Left colon (tissue), 2 donors: Measurements from ENCODE around the gene RAD51B. TPM values are rescaled to one million over a fixed set of nuclear protein-coding genes. Genes with fewer than 3 reads are reported as not detected.

Source experiments
- ATAC-seq: fragments of 200-7000 bp; cut with Tn5 transposase; one replicate; pipeline ENCODE4 v1.9.1; 2020; ENCODE audit warnings: mild to moderate bottlenecking, moderate library complexity
- DNase-seq, 2 donors: peaks; one replicate each; pipeline ENCODE4 v3.0.0-alpha.2; 2020
- intact Hi-C, 2 donors: fragments of 100-400 bp; cut with DNase I in 1 of 2; cut with micrococcal nuclease in 1 of 2; formaldehyde crosslinking; loops; one replicate each; pipeline versions ENCODE4 v1.11.2 to v1.14.0; 2022; cut with DNase I, micrococcal nuclease
- total RNA-seq, 2 donors: library from RNA; stranded (reverse); fragmentation: NEBNext Ultra II Directional; extraction: Animal tissue kit (Norgen Biotek cat#: 25700); gene quantifications; one replicate each; pipeline ENCODE4 v1.2.1, GENCODE V29; 2021
- donor health status: DM: no; HTN: no; CAD: no.
- donor health status: DM: yes; HTN: yes; CAD: no.

RAD51B gene
- total RNA-seq, 2 donors from 2014 or later = 13.7 to 16.8 TPM

DNA sequence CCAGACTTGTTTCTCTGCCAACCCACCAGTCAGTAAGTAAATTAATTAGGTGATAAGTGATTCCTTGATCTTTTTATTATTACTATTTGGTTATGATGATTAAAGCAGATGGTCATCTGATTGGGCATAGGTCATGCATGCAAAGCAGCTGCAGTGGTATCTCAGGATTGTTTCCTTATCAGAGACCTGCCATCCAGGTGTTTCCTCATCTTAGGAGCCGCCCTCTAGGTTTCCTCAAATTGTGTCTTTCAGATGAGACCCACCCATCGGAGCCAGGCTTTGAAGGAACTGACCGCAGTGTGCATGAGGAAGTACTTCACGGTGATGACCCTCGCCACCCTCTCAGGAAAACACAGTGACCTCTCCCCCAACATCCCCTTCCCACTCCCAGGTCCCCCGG lies 910.0 kb downstream of the RAD51B start:
- ATAC-seq (peak; percentile 75), DNase-seq (peak; percentile 33 to 57)
- intact Hi-C loops = no loop called here

DNA sequence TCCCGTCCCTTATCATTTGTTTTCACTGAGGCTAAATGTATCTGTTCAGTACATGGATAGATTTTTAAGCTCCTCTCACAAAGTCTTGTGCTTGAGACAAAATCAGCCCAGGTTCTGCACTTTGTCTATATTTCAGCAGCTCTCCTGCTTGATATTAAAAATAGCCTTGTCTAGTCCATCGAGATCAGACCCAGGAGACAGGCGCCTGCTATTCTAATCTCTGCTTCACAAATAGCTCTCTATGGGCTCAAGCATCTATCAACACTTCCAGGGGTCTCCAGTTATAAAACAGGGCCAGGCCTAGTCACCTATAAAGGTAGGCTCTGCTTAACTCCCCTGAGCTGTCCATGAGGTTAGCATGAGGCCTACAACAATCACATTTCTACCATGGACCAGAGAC lies 910.8 kb downstream of the RAD51B start:
- intact Hi-C loops = no loop called here
- no peak for ATAC-seq
- DNase-seq = no peak

GRCh38 chr14:68730811-68731425 lies 911.3 kb downstream of the RAD51B start:
- no peak for DNase-seq
- intact Hi-C loops = no loop called here
- ATAC-seq = no peak

DNA sequence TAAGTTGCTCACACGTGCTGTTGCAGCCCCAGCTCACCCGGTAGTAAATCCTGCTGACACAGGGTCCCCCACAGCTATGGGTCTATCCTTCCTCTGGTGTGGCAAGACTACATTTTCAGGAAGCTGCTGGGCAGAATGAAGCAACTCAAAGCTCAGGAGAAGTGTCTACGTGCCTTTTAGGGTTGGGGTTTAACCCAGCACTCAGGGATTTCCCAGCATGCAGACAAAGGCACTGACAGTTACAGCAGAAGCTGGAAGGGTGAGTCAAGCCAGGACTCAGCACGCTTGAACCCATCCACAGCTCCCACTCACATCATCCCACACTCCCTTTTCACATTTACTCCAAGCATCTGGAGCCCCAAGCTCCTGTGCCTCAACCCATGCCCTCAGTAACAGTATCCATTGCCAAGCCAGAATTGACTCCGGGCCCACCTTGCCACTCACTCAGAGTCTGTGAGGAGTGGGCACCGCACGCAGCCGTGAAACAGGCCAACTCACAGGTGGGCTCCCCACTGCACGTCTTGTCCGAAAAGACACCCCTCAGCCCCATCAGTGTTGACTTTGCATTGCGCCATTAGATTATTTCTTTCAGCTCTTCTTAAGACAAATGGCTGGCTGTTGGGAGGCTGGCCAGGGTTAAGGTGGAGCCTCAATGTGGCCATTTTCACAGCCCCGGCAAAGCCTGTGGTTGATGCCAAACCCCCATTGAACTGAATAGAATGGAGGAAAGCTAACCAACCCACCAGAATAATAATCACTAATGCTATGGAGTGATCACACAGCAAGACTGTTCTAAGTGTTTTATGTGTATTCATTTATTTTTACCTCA lies 913.7 kb downstream of the RAD51B start:
- no peak for DNase-seq
- intact Hi-C loops = no loop called here
- ATAC-seq = no peak

DNA sequence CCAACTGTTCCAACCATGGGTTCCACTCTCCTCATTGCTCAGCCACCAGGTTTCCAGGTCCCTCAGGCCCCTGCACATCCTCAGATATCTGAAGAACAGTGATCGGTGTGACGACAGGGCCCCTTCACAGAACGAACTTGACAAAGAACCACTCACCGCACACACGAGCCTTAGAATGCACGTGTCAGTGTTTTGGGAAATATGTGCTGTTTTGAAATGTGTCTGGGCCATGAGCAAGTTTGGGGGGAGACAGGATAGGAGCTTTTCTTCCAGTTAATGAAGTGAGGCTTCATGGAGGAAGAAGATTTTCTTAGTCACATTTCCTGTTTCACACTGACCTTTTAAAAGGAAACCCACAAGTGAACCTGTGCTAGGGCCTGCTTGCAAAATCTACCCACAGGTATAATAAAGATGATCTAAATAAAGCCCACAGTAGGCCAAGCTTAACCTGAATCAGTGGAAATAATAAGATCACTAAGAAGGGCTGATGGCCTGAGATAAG lies 914.7 kb downstream of the RAD51B start:
- intact Hi-C loops = no loop called here
- no peak for ATAC-seq
- DNase-seq = no peak

DNA sequence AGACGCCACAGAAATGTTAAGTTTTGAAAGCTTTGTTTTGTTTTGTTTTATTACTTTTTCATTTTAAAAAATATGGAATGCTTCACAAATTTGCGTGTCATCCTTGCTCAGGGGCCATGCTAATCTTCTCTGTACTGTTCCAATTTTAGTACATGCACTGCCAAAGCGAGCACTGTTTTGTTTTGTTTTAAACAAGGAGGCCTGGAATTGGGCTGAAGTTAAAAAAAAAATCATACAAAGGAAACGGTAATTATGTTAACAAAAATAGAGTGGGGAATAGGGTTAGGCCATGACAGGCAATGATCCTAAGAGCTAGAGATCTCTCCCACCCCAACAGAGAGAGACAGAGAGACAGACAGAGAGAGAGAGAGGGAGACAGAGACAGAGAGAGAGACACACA lies 916.3 kb downstream of the RAD51B start:
- ATAC-seq = no peak
- intact Hi-C loops = no loop called here
- DNase-seq = no peak

- no peak for DNase-seq
- ATAC-seq = no peak
- intact Hi-C loops = no loop called here
Measured at GRCh38 chr14:68736471-68736871, 916.9 kb downstream of the RAD51B start.

DNA sequence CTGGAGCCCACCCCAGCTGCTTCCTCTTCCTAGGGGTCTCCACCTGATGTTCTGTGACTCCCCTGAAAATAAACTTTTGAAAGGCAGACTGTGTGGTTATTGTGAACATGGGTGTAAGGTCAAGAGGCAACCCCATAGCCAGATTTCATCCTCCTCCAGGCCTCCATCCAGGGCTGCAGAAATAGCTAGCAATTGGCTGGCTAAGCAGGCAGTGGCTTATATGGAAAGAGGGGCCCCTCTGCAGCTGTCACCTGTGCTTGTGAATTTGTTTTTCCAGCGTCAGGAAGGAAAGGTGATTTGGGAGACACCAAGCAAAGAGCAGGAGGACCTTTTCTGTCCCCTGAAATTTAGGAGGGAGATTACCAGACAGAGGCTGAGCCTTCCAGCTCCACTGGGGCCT lies 917.5 kb downstream of the RAD51B start:
- no peak for ATAC-seq
- intact Hi-C loops = no loop called here
- DNase-seq = no peak

GRCh38 chr14:68738559-68738958 lies 919.0 kb downstream of the RAD51B start:
- intact Hi-C loops = no loop called here
- DNase-seq = no peak
- ATAC-seq = no peak

- intact Hi-C loops = no loop called here
- DNase-seq (no peak), ATAC-seq (no peak)
Measured at GRCh38 chr14:68739701-68740100, 920.1 kb downstream of the RAD51B start.

DNA sequence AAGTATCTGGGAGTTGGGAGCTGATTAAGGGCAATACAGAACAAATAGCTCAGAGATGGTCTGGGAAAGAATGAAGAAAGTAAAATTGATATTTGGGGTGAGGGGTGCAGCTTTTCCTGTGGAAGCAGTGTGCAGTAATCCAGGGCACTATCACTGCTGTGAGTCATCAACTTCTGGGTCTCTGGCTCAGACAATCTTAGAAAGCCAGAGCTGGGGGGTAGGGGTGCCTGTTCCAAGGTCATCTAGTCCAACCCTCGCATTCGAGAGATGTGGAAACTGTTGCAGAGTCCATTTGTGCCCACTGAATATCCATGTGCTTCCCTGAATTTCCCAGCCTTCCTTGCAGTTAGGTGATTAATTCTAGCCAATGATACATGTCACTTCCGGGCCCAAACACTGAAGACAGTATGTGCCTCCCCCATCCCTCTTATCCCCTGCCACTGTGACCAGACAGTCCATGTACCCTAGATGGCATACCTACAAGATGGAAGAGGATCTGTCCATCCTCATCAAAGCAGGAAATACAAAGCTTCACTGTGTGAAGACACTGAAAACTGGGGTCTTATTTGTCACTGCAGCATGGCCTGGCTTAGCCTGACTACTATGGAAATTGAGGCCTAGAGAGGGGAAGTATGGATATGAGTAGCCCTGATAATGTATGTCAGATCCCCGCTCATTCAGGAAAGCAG lies 921.4 kb downstream of the RAD51B start:
- ATAC-seq (no peak), DNase-seq (no peak)
- intact Hi-C loops = no loop called here

DNA sequence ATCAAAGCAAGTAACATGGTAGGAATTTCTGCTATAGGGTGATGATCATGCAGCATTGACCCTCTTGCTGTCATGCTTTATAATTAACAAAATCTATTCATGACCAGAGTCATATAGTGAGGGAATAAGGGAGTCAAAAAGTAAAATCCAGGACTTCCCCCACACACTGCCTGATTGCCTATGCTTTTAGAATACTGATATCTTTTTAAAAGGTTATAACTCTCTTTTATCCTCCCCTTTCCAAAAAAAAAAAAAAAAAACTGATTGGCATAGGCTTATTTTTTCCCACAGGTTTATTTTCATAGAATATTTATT lies 921.9 kb downstream of the RAD51B start:
- DNase-seq (no peak), ATAC-seq (no peak)
- intact Hi-C loops = no loop called here

- intact Hi-C loops = no loop called here
- ATAC-seq (no peak), DNase-seq (no peak)
Measured at GRCh38 chr14:68741839-68742470, 922.4 kb downstream of the RAD51B start.

GRCh38 chr14:68744613-68745012 lies 925.0 kb downstream of the RAD51B start:
- intact Hi-C loops = no loop called here
- ATAC-seq = no peak
- DNase-seq = no peak

DNA sequence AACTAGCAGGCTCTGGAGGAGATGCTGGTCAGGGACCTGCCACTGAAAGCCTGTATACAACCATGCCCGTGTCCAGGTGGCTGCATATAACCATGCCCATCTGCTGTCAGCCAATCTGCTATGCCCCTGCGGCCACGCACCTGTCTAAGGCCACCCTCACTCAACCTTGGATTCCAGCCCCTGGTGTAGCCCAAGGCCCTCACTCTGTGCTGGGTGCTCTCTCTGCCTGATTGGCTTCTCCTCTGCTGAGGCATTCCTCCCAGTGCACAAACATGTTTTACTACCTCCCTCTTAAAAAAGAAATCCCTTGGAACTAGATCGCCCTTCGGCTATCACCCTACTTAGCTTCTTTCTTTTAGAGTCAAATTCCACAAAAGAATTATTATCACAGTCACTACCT lies 927.8 kb downstream of the RAD51B start:
- intact Hi-C loops = no loop called here
- DNase-seq (no peak), ATAC-seq (no peak)

DNA sequence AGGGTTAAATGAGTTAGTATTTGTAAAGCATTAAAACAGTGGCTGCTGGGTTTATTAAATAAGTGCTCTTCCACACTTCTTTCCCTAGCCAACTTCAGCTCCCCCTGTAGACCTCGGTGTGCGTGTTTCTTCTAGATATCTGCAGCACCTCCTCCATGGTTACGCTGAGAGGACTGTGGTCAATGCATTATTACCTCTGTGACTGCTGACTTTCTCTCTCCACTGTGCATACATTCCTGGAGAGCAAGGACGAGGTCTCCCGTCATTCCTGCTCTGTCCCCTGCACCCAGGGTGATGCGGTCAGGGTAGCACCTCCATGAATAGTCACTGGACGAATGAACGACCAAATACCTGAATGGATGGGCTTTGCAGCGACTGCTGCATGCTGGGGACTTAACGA lies 928.7 kb downstream of the RAD51B start:
- ATAC-seq (no peak), DNase-seq (no peak)
- intact Hi-C loops = no loop called here

DNA sequence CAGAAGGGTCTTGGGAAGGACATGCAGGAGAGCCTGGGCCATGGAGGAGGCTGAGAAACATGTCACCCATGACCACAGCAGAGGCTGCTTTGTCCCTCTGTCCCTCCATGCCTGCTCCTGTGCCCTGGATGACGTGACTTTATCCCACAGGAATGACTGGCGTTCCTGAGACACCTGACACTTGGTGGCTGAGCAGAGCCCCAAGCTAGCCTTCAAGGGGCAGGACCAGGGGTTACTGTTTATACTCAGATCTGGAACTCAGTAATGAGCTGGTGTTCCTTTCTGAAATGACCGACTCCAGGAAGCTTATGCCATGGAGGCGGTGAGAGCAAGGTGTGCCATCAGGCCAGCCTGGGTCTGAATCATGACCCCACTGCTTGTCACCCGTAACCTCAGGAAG lies 929.1 kb downstream of the RAD51B start:
- DNase-seq (no peak), ATAC-seq (no peak)
- intact Hi-C loops = no loop called here

DNA sequence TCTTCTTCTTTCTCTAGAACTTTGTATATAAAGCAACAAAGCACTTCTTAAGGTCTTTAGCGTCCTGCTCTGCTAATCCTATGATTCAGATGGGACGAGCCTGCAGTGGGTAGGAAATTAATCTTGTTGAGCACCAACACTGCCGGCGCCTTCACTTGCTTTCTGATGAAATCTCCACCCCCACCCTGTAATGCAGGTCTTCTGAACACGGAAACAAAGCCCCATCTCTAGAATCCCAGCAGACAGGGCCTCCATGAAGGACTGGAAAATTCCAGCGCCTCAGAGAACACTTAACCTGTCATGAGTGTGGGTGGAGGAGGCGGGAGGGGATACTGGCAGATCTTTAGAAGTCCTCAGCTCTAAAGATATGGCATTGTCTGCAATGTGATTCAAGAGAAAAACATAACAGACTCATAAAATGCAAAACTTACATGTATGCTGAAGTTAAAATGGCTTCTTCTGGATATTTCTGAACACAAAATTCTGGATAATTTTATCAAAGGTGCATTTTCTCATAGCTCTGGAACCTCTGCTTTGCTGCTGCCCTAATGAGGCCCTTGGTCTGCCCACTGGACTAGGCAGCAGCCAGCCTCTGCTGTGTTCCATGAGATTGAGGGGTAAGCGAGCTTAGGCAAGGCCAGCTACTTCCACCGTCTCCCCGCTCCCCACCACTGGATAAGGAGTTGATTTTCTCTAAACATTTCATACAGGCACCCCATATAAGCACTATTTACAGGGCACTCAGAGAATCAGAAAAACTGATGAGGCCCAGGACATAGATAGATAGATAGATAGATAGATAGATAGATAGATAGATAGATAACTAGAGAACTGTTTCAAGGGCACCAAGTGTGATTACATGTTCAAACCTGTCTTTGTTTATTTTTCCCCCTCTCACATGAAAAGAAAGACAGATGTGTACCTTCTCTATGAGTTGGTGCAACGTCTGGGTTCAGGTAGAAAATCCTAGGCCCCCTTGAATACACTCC lies 930.2 kb downstream of the RAD51B start:
- ATAC-seq = no peak
- intact Hi-C loops = no loop called here
- no peak for DNase-seq
